PC-3 (cell line): Measurements from ENCODE around the gene CALM3. TPM values are rescaled to one million over a fixed set of nuclear protein-coding genes. Genes with fewer than 3 reads are reported as not detected.

Source experiments
- ATAC-seq: fragments of 200-7000 bp; cut with Tn5 transposase; 2 replicates; pipeline ENCODE4 v1.9.1; 2020; ENCODE audit warnings: mild to moderate bottlenecking, moderate library complexity
- BruUV-seq: library from RNA; stranded (reverse); fragments of 400-500 nt; replicated peaks from 2 replicates; lab custom pipeline; 2021; lab: Mats Ljungman, UMichigan
- CTCF ChIA-PET: fragments of 300-600 bp; sonication (Branson Sonifier 250); formaldehyde crosslinking; loops from one replicate; lab custom pipeline; 2022; ENCODE audit warnings: antibody characterized with exemption; lab: Charles Lee
- POLR2A ChIA-PET: fragments of 300-600 bp; sonication (Branson Sonifier 250); formaldehyde crosslinking; loops from one replicate; lab custom pipeline; 2022; ENCODE audit warnings: antibody characterized with exemption; ENCODE audit not compliant: unreplicated experiment; lab: Charles Lee
- DNase-seq: peaks from one replicate; pipeline ENCODE4 v3.0.0-alpha.2; 2015
- H2AFZ ChIP-seq: fragments of 300-600 bp; sonication (generic); 2 replicates; pipeline ENCODE4 v1.6.0; 2016; ENCODE audit warnings: antibody characterized with exemption, low read length
- H3F3A ChIP-seq: fragments of 300-600 bp; sonication (generic); one replicate; pipeline ENCODE4 v1.6.0; 2017; ENCODE audit warnings: antibody characterized with exemption, low read length, control low read depth, mild to moderate bottlenecking; ENCODE audit not compliant: unreplicated experiment
- H3K27ac ChIP-seq: fragments of 300-600 bp; sonication (generic); 2 replicates; pipeline ENCODE4 v1.5.1; 2016; ENCODE audit warnings: mild to moderate bottlenecking, low read length
- H3K27me3 ChIP-seq: fragments of 300-600 bp; sonication (generic); 2 replicates; pipeline ENCODE4 v1.6.1; 2016; ENCODE audit warnings: low read length, mixed read lengths
- H3K36me3 ChIP-seq: fragments of 300-600 bp; sonication (generic); 2 replicates; pipeline ENCODE4 v1.6.1; 2016; ENCODE audit warnings: low read depth, mixed run types, low read length, mixed read lengths
- H3K4me1 ChIP-seq: fragments of 300-600 bp; sonication (generic); 2 replicates; pipeline ENCODE4 v1.5.1; 2016; ENCODE audit warnings: low read length; ENCODE audit not compliant: insufficient read depth
- H3K4me2 ChIP-seq: fragments of 300-600 bp; sonication (generic); 2 replicates; pipeline ENCODE4 v1.6.0; 2016; ENCODE audit warnings: low read length
- H3K4me3 ChIP-seq: fragments of 300-600 bp; sonication (generic); 2 replicates; pipeline ENCODE4 v1.5.1; 2016; ENCODE audit warnings: mild to moderate bottlenecking, low read length, mixed read lengths
- H3K79me2 ChIP-seq: fragments of 300-600 bp; sonication (generic); 2 replicates; pipeline ENCODE4 v1.6.1; 2017; ENCODE audit warnings: low read length, mixed read lengths
- H3K9ac ChIP-seq: fragments of 300-600 bp; sonication (generic); 2 replicates; pipeline ENCODE4 v1.6.0; 2016; ENCODE audit warnings: mild to moderate bottlenecking, low read length
- H3K9me2 ChIP-seq: fragments of 300-600 bp; sonication (generic); replicated peaks from 2 replicates; pipeline ENCODE4 v1.6.1; 2016; ENCODE audit warnings: mixed run types, low read length, mixed read lengths
- H3K9me3 ChIP-seq: fragments of 300-600 bp; sonication (generic); 2 replicates; pipeline ENCODE4 v1.6.1; 2016; ENCODE audit warnings: low read length, mixed read lengths
- H4K20me1 ChIP-seq: fragments of 300-600 bp; sonication (generic); 2 replicates; pipeline ENCODE4 v1.6.1; 2016; ENCODE audit warnings: low read length, mixed read lengths
- EZH2 ChIP-seq: fragments of 300-600 bp; sonication (generic); IDR thresholded peaks from one replicate; pipeline ENCODE4 v1.6.1; 2017; ENCODE audit warnings: antibody characterized with exemption, mild to moderate bottlenecking, low read length; ENCODE audit not compliant: unreplicated experiment
- EZH2phosphoT487 ChIP-seq: fragments of 300-600 bp; sonication (generic); IDR thresholded peaks from 2 replicates; pipeline ENCODE4 v1.6.1; 2018; ENCODE audit warnings: mild to moderate bottlenecking, antibody characterized with exemption, low read length, borderline replicate concordance
- intact Hi-C: fragments of 100-400 bp; cut with micrococcal nuclease; formaldehyde crosslinking; loops from 2 replicates; pipeline ENCODE4 v1.9.0; 2023
- total RNA-seq: library from RNA; depleted of rRNA; stranded (reverse); fragments of >200 nt; gene quantifications from 2 replicates; pipeline ENCODE4 v1.2.3, GENCODE V29; 2014
- TF ChIP-seq, protein P1 (sequence below): fragments of 300-600 bp; sonication (generic); conservative IDR thresholded peaks from 2 replicates; pipeline ENCODE4 v1.5.1; 2017; ENCODE audit warnings: antibody characterized with exemption, low read depth, mild to moderate bottlenecking, low read length

Gene CALM3
- total RNA-seq, 1 experiment from 2014 or later = 160 TPM

DNA sequence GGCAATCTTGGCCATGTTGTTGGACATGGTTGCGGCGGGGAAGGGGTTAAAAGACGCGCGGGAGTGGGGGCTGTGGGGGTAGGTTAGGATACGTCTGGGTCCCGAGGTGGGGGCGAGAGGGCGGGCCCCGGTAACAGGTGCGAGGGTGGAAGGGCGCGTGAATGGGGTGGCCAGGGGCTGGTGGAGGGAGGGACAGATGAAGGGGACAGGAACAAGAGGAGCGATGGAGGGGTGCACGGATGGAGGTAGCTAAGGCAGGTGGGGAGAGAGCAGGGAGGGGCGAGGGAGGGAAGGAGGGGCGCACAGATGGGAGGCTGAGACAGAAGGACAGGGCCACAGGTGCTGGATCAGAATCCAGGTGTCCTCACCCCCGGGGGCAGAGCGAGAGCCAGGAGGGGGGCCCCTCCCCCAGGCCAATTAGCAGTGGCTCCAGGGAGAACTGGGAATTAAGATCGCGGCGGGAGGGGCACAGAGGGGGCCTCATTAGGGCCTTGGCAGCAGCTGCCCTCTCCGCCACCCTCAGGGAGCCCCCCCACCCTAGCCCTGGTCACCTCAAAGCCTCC is 33.6 kb downstream of the CALM3 start:
- Histone ChIP-seq H3K27ac (no peak overlapping the region), H3K4me1 (peaks cover 12% of the 10 kb centered on the region; the same call in 1 of the 2 replicates), H3K9ac (no peak overlapping the region), H3K9me3 (no peaks in the 10 kb centered on the region), H3K4me2 (peak overlapping the region; percentile 76), H2AFZ (peak overlapping the region; percentile 74), H3K79me2 (no peaks in the 10 kb centered on the region), H3K9me2 (no peaks in the 10 kb centered on the region), H3K4me3 (peak overlapping the region; percentile 61; the same call in 1 of the 2 replicates), H4K20me1 (no peaks in the 10 kb centered on the region), H3K36me3 (no peaks in the 10 kb centered on the region), H3K27me3 (no peaks in the 10 kb centered on the region), H3F3A (no peaks in the 10 kb centered on the region)
- no peak for ATAC-seq
- no peak for DNase-seq
- TF ChIP-seq, protein P1, sequence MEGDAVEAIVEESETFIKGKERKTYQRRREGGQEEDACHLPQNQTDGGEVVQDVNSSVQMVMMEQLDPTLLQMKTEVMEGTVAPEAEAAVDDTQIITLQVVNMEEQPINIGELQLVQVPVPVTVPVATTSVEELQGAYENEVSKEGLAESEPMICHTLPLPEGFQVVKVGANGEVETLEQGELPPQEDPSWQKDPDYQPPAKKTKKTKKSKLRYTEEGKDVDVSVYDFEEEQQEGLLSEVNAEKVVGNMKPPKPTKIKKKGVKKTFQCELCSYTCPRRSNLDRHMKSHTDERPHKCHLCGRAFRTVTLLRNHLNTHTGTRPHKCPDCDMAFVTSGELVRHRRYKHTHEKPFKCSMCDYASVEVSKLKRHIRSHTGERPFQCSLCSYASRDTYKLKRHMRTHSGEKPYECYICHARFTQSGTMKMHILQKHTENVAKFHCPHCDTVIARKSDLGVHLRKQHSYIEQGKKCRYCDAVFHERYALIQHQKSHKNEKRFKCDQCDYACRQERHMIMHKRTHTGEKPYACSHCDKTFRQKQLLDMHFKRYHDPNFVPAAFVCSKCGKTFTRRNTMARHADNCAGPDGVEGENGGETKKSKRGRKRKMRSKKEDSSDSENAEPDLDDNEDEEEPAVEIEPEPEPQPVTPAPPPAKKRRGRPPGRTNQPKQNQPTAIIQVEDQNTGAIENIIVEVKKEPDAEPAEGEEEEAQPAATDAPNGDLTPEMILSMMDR = no peak
- no peak for TF ChIP-seq EZH2phosphoT487
- TF ChIP-seq EZH2 = no peak
- ChIA-PET POLR2A (no interaction called here), CTCF (interaction anchor here (0.6 kb wide), 1 partner anchor 27 kb away, joined by 10 read pairs; no protein-coding TSS in a partner anchor)
- intact Hi-C loops = no loop called here
- BruUV-seq = no TSS peak

DNA sequence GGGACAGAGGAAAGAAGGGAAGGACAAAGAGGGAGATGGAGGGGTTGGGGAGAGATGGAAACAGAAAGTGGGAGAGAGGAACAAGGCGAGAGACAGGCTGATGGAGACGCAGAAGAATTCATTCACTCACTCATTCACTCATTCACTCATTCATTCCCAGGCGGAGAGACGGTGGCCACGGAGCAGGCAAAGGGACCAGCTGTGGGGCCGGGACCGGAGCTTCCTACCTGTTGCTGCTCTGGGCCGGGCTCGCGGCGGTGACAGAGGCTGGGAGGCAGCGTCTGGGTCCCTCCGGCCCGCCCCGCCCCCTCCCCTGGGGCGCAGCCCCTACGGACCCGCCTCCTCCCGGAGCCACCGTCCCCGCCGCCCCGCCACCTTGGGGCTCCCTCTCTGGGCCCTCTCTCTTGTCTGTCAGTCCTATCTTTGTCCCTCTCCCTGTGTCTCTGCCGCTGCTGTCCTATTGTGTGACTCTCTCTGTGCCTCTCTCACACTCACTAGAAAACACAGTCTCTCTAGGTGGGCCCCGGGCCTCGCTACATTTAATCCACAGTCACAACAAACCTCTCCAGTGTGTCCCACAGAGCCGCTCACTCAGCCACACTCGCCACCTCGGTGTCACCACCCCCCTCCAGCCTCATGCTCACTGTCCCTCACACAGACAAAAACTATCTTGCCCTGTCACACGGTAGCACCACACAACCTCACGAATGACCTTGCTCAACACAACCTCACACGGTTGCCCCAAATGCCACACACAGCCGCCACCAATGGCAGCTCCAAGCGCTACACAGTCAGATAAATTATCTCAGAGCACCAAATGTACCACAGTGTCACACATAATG is 35.0 kb downstream of the CALM3 start, which contains the start of gene GNG8:
Gene GNG8, minus strand, starts transcription at position 283 of the 842 bp plus-strand sequence. CDS start 1,520 bp downstream, outside the sequence.
- no peaks in the 10 kb centered on the region for H4K20me1 ChIP-seq
- H3K27ac ChIP-seq = no peak within 1 kb of the TSS
- TF ChIP-seq, protein P1 = no peak
- TF ChIP-seq EZH2phosphoT487 = no peak
- TF ChIP-seq EZH2 = no peak
- H3K4me3 ChIP-seq = no peak within 1 kb of the TSS
- no peaks in the 10 kb centered on the region for H3K79me2 ChIP-seq
- intact Hi-C loops = no loop called here
- H2AFZ ChIP-seq = no peak within 1 kb of the TSS
- no peaks in the 10 kb centered on the region for H3K9me2 ChIP-seq
- H3K4me1 ChIP-seq = peaks cover 16% of the 10 kb centered on the region; the same call in 1 of the 2 replicates
- ATAC-seq (no peak), DNase-seq (no peak)
- no peak within 1 kb of the TSS for H3K4me2 ChIP-seq
- CTCF ChIA-PET = interaction anchor here (0.7 kb wide), 2 partner anchors 36 to 92 kb away, joined by 7 to 14 read pairs; no protein-coding TSS in a partner anchor
- no peaks in the 10 kb centered on the region for H3F3A ChIP-seq
- H3K27me3 ChIP-seq = no peaks in the 10 kb centered on the region
- H3K9me3 ChIP-seq = no peaks in the 10 kb centered on the region
- no peaks in the 10 kb centered on the region for H3K36me3 ChIP-seq
- no peak within 1 kb of the TSS for H3K9ac ChIP-seq
- POLR2A ChIA-PET = no interaction called here
- BruUV-seq = no TSS peak
